AG20443 (cell line): ENCODE data around the gene SYTL2.
"Not testable (repeated sequence)": the region's sequence is repeated elsewhere in the genome, so short reads cannot be mapped to it uniquely, and the experiment has no call there.

Experiments
- DNase-seq: peaks from one replicate; pipeline ENCODE4 v3.0.0; 2012; ENCODE audit warnings: low spot score, mixed read lengths

SYTL2 gene, protein sequence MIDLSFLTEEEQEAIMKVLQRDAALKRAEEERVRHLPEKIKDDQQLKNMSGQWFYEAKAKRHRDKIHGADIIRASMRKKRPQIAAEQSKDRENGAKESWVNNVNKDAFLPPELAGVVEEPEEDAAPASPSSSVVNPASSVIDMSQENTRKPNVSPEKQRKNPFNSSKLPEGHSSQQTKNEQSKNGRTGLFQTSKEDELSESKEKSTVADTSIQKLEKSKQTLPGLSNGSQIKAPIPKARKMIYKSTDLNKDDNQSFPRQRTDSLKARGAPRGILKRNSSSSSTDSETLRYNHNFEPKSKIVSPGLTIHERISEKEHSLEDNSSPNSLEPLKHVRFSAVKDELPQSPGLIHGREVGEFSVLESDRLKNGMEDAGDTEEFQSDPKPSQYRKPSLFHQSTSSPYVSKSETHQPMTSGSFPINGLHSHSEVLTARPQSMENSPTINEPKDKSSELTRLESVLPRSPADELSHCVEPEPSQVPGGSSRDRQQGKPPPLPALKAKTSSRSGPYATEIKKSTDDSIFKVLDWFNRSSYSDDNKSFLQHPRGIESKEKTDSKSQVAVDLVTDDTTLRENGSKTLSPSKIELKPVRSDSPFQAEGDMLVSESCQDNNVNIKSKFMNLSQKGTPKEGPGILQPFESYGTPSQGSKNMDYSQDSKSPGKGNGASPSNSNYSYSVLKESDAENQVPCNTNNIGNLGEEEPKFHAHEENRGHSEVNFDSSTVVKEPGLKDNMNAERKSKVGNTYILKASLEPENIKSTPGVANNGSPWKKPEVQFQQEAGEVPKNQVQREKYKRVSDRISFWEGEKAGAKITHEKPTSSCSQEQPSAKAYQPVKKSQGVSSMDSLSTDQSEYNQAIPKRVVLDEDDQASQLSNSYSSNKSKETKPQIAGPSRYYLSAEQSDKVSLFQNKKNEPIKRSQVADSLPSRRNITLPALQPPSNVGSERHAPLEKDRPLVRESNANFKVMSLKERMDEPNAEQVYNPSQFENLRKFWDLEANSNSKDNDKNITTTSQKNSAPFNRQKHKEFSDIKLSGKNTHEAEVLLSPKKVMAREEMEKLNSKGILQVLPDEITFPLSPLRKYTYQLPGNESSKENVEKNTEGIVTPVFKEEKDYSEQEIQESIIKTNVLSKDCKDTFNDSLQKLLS (N-terminal part only)

DNA sequence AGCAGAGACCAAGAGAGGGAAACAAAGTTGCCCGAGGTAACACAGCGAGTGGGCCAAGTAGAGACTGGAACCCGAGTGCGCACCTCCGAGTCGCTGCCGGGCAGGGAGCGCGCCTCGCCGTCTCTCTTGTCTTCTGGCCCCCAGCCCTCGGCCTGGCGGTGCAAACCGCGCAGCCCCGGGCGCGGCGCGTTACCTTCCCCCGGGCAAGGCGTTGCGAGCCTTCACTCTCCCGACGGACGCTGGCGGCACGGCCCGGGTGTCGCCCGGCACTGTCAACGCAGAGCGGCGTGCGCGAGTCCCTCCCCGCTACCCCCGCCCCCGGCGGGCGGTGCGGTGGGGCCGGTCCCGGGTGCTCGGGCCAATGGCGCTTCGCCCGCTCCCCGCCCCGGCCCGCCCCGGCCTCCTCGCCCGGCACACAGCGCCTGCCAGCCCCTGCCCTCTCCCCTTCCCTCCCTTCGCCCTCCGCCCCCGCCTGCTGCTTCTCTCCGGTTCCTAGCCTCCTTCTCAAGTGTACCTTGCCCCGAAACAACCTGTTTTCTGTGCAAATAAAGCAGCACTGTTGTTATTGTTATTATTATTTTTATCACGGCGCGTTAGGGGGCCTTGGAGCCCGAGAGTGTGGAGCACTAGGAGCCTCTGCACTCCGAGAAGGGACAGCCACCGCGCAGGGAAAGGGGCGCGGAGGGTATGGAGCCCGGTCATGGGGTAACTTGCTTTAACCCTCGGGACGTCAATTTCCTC is at the start of gene SYTL2:
Gene SYTL2, minus strand, starts transcription at position 271 of the 741 bp plus-strand sequence. CDS start 53,416 bp downstream, outside the sequence.
- peak; percentile 93 for DNase-seq

DNA sequence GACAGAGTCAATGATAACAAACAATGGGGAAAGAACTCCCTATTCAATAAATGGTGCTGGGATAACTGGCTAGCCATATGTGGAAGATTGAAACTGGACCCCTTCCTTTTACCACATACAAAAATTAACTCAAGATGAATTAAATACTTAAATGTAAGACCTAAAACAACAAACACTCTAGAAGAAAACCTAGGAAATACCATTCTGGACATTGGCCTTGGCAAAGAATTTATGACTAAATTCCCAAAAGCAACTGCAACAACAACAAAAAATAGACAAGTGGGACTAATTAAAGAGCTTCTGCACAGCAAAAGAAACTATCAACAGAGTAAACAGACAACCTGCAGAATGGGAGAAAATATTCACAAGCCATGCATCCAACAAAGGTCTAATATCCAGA is 48.6 kb upstream of the SYTL2 start:
- not testable (repeated sequence) for DNase-seq

DNA sequence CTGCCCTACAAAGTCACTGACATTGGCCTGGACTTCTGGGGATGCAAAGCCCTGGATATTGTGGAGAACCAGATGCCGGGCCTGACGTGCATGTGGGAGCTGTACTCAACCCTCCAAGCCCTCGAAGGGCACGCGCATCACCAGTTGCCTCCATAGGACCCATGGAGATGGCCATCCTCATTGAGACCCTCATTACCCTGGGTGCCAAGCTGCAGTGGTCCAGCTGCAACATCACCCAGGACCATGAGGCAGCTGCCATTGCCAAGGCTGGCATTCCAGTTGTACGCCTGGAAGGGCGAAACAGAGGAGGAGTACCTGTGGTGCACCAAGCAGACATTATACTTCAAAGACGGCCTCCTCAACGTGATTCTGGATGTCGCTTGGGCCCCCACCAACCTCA is 46.2 kb upstream of the SYTL2 start:
- no peak for DNase-seq

DNA sequence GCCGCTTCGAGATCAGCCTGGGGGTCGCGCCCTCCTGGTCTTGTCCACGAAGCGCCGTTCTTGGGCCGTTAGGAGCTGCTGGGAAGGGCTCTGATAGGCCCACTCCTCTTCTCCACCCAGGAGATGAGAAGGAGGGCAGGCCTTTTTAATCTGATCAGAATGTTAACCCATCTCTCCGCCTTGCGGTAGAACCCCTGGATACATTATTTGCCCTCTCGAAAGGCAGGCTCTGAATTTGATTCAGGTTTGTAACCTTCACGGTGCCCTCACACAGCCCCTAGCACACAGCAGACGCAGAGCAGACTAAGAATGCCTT is 44.4 kb upstream of the SYTL2 start, which contains the start of gene CCDC83:
Gene CCDC83, plus strand, starts transcription at position 43 of the 316 bp plus-strand sequence. CDS start 9,741 bp downstream, outside the sequence.
- no peak for DNase-seq

DNA sequence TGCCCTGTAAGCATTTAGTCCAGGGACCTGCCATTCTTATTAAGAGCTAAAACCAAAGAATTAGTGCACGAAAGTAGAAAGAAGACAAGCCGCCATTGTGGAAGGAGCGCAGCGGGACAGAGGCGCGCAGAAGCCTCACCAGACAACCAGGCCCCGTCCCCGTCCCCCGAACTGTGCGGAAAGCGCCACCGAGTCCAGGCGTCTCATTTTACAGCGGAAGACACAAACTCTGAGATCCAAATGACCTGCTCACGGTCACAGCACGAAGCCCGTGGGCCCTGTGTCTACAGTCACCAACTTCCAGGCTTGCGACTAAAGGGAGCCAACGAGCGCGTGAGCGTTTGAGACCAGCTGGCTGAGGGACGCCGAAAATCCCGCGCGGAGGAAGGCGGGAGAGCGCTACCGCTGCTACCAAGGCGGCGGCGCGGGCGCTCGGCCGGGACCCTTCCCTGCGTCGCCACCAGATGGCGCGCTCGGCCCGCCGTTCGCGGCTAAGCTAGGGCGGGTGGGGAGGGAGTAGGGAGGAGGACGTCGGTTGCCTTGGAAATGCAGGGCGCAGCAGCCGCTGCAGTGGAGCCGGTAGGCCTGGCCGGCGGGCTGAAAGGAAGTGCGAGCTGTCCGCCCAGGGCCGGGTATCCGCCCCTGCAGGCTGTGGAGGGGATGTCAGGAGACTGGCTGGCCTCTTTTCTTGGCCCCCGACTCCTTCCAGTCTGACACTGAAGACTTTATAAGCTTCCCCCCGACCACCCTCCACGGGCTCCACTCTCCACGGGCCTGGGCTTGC is 43.8 kb upstream of the SYTL2 start:
- peak; percentile 97 for DNase-seq

DNA sequence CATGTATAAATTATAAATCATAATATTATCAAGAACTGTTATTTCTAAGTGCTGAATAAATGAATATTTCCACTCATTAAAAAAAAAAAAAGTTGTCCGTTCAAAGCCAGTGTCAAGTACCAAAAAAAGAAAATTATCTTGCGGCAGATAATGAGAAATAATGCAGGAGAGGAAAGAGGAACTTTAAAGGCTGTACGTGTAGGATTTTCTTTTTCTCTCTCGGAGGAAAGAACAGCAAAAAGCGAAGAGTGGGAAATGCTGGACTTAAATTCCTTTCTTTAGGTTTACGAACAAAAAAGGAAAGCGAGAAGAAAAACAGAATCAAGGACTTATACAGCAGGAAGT is 43.2 kb upstream of the SYTL2 start:
- DNase-seq: no peak

DNA sequence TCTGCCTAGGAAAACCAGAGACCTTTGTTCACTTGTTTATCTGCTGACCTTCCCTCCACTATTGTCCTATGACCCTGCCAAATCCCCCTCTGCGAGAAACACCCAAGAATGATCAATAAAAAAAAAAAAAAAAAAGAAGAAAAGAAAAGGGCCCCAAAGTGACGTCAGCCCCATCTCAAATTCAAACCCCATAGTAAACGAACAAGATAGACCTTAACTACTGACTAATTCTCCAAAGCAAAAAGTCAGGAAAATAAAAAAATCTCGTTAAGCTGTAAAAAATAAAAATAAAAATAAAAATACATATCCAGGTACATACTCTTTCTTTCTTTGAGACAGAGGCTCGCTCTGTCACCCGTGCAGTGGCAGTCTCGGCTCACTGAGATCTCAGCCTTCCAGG is 42.6 kb upstream of the SYTL2 start:
- DNase-seq: not testable (repeated sequence)

DNA sequence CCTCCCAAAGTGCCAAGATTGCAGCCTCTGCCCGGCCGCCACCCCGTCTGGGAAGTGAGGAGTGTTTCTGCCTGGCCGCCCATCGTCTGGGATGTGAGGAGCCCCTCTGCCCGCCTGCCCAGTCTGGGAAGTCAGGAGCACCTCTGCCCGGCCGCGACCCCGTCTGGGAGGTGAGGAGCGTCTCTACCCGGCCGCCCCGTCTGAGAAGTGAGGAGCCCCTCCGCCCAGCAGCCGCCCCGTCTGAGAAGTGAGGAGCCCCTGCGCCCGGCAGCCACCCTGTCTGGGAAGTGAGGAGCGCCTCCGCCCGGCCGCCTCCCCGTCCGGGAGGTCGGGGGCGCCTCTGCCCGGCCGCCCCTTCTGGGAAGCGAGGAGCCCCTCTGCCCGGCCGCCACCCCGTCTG is 41.8 kb upstream of the SYTL2 start:
- DNase-seq: not testable (repeated sequence)

DNA sequence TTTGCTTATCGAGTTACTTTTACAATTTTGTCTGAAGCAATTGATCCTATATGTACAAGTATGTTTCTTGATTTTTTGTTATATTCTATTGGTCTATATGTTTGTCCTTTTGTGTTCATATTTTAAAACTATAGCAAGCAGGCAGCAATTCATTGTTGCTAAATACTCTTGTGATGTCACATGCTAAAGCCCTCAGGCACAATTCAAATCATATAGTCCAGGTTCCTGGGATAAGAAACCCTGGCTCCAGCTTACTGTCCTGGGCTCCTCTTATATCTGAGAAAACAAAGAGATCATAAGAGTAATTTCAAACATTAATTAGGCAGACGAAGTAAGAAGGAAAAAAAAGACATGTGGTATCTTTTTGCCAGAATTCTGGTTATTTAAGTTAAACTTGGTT is 37.6 kb upstream of the SYTL2 start:
- no peak for DNase-seq

DNA sequence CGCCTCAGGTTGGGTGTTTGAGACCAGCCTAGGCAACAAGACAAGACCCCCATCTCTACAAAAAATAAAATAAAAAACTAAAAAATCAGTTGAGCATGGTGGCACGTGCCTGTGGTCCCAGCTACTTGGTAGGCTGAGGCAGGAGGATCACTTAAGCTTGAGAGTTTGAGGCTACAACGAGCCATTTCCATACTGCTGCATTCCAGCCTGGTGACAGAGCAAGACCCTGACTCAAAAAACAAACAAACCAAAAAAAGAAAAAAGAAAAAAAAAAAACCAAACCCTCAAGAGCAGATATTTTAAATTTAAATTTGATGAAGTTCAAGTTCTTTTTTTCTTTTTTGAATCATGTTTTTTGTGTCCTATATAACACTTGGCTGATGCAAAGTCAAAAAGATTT is 37.1 kb upstream of the SYTL2 start:
- no peak for DNase-seq

DNA sequence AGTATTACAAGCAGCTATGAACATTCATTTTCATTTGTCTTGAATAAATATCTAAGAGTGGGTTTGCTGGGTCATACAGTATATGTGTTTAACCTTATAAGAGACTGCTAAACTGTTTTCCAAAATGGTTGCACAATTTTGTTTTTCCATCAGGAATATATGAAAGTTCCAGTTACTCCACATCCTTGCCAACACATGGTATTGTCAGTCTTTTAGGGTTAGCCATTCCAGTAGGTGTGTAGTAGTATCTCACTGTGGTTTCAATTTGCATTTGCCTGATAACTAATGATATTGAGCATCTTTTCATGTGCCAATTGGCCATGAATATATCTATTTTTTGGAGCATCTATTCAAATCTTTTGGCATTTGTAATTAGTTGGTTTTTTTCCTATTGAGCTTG is 36.5 kb upstream of the SYTL2 start:
- DNase-seq: no peak

DNA sequence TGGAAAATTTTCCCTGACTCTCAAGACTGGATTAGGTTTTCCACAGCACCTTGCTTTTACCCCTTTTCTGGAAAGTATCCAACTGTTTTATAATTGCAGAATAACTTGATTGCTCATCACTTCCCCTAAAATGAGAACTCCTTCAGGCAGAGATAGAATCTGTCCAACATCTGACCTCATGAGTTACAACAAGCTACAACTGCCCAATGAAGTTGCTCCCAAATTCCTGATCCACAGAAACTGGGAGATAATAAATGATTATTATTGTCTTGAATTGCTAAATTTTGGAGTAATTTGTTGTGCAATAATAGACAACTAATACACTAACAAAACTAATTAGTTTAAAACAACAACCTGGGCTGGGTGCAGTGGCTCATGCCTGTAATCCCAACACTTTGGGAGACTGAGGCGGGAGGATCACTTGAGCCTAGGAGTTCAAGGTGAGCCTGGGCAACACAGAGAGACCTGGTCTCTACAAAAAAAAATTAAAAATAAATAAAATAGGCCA is 34.2 kb upstream of the SYTL2 start:
- DNase-seq: peak; percentile 11

DNA sequence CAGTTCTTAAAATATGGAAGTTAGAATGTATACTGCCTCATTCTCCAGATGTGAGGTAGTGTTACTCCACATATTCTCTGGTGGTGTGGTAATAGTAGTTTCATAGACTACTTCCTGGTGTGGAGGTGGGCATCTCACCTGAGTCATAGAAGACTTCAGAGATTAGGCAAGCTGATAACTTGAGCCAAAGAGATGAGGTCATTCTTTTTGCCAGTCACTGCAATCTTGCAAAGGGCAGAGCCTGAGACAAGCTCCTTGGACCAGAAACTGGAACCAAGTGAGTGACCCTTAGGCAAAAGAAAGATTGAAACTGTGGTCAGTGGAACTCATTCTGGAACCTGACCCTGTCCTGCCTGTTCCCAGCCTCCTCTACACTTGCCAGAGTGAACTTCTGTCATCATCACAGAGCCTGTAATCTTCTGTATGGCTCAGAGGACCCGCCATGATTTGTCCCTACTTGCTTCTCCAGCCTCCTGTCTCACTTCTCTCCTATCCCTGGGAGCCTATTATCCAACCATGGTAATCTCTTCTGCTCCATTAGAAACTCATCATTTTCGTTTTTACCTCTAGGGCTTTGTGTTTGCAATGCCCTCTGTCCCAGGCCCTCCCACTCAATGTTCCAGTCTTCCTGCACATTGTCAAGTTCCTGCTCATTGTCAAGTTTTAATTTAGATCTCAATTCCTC is 33.6 kb upstream of the SYTL2 start:
- DNase-seq: peak; percentile 27

DNA sequence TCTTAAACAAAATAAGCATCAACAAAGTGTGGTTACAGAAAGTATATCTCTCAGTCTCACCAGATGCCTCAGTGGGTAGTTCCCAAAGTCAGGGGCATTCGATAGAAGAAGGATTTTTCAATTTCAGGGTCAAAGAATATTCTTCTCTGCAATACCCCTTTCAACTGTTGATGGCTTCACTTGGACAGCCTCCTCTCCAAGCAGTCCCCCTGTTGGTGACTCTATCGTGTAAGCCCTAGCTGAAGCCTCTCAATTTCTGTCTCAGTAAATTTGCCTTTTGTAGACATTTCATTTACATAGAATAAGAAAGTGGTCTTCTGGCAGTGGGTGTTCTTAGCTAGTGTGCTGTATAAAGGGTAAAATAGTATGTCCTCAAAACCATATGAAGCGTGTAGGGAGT is 33.0 kb upstream of the SYTL2 start:
- DNase-seq: no peak

DNA sequence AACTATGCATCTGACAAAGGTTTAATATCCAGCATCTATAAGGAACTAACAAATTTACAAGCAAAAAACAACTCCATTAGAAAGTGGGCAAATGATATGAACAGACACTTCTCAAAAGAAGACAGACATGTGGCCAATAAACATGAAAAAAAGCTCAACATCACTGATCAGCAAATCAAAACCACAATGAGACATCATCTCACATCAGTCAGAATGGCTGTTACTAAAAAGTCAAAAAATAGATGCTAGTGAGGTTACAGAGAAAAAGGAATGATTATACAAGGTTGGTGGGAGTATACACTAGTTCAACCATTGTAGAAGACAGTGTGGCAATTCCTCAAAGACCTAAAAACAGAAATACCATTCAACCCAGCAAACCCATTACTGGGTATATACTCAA is 30.0 kb upstream of the SYTL2 start:
- DNase-seq: not testable (repeated sequence)

DNA sequence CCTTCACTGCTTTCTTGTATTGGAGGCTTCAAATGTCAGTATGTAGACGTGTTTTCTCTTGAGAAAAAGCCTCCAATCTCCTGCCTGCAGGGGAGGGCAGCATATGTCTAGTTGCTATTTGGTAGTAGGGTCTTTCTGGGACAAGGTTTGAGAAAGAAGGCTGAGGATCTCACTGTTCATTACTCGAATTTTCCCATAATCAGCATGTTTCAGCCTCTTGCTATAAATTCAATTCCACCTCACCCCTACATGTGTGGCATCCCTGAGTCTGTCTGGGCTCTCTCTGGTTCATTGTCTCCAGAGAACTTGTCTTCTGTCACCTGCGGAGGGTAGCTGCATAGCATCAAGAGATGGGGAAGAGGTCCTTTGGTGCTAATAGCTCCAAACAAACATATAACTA is 24.8 kb upstream of the SYTL2 start:
- DNase-seq: no peak

DNA sequence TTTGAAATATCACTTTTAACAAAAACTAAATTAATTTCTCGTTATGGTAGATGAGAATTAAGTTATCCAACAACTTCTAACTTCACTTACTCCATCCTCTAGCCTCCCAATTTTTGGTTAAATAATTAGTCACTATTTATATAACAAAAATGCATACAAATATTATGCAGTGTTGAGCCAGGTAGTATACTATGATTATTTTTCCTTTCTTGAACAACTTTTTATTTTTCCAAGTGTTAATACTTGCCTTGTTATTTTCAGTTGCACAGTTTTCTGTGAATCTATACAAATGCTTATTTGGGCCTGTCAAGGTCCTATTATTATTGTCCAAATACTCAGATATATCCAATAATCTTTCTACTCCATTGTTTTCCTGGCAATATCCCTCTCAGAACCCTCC is 24.3 kb upstream of the SYTL2 start:
- DNase-seq: no peak

DNA sequence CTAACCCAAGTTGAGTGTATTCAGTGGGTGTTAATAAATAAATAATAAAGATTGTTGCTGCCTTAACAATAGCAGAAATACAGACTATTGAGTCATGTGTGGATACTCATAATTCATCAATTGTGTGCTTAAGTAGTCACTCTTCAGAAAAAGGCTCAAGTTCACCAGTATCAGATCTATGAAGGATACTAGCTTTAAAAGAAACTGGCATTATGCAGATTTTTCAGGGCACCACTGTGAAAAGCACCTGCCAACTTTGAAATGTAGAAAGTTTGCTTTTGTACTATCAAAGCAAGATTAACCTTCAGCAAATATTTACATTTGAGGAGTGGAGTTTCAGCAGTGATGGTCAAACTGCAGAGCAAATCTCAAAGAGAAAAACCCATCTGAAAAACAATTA is 20.1 kb upstream of the SYTL2 start:
- no peak for DNase-seq

DNA sequence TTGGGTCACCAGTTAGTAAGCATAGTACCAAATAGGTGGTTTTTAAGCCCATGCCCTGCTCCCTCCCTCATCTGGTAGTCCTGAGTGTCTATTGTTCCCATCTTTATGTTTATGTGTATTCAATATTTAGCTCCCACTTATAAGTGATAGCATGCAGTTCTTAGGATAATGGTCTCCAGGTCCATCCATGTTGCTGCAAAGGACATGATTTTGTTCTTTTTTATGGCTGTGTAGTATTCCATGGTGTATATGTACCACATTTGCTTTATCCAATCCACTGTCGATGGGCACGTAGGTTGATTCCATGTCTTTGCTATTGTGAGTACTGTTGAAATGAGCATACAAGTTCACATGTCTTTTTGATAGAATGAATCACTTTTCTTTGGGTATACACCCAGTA is 18.2 kb upstream of the SYTL2 start:
- DNase-seq: no peak

DNA sequence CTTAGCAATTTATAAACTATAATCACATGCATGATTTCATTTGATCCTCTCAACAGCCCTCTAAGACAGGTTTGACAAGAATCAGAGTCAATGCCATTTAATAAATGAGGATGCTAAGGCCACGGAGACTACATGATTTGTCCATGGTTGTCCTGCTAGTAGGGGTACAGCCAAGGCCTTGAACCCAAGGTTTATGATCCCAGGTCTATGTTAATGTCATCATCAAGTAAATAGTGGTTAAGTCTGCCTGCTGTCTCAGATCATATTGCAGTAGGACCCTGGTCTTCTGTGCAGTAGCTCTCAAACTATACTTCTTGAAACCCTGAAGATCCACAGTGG is 17.7 kb upstream of the SYTL2 start:
- no peak for DNase-seq
